Upper lobe of left lung (tissue), 4 donors: ENCODE measurements around the gene PNKD.

Experiments
- EP300 ChIP-seq, 4 donors: sonication (generic); formaldehyde crosslinking; IDR thresholded peaks; one replicate each; pipeline ENCODE4 v1.5.1; 2017; ENCODE audit warnings: antibody characterized with exemption in 4 of 4, control low read depth in 2 of 4
- POLR2A ChIP-seq, 4 donors: fragments of 450-650 bp; IDR thresholded peaks; one replicate each; pipeline ENCODE4 v1.5.1; 2016 to 2017; ENCODE audit warnings: antibody characterized with exemption in 4 of 4, mild to moderate bottlenecking in 2 of 4
- TF ChIP-seq, protein P1 (sequence below), 6 experiments: fragments of 450-650 bp in 4 of 6; fragments of 200-600 bp in 2 of 6; sonication (generic) in 2 of 6; IDR thresholded peaks; one replicate each; pipeline ENCODE4 v1.5.1; 2016 to 2019; ENCODE audit warnings: antibody characterized with exemption in 6 of 6

GRCh38 chr2:218281449-218281848 lies 11.1 kb downstream of the PNKD start:
- TF ChIP-seq, protein P1, sequence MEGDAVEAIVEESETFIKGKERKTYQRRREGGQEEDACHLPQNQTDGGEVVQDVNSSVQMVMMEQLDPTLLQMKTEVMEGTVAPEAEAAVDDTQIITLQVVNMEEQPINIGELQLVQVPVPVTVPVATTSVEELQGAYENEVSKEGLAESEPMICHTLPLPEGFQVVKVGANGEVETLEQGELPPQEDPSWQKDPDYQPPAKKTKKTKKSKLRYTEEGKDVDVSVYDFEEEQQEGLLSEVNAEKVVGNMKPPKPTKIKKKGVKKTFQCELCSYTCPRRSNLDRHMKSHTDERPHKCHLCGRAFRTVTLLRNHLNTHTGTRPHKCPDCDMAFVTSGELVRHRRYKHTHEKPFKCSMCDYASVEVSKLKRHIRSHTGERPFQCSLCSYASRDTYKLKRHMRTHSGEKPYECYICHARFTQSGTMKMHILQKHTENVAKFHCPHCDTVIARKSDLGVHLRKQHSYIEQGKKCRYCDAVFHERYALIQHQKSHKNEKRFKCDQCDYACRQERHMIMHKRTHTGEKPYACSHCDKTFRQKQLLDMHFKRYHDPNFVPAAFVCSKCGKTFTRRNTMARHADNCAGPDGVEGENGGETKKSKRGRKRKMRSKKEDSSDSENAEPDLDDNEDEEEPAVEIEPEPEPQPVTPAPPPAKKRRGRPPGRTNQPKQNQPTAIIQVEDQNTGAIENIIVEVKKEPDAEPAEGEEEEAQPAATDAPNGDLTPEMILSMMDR (IDR thresholded peaks at IDR 0.05): no peak
- TF ChIP-seq EP300 (IDR thresholded peaks at IDR 0.05) (no peak), POLR2A (IDR thresholded peaks at IDR 0.05) (no peak)
